ENCODE measurements around the gene UQCR10.

The UQCR10 gene

GRCh38 chr22:29767171-29768051, at the start of gene UQCR10:
Gene UQCR10 (plus strand): TSS chr22:29767369. CDS start chr22:29767399, 30 bp downstream.
- peak; percentile 91 for DNase-seq

- DNase-seq = peak; percentile 90
These were observed 49.4 kb upstream of the UQCR10 start for GRCh38 chr22:29717789-29718188.

GRCh38 chr22:29718949-29719898, 47.9 kb upstream of the UQCR10 start:
- no peak for DNase-seq

GRCh38 chr22:29719899-29720645, 47.1 kb upstream of the UQCR10 start, which contains the start of gene CABP7:
Gene CABP7 (plus strand): TSS chr22:29720003. CDS start chr22:29720425, 422 bp downstream.
- DNase-seq = no peak

- no peak for DNase-seq
These were observed 46.3 kb upstream of the UQCR10 start for GRCh38 chr22:29720811-29721323.

- DNase-seq = no peak
These were observed 45.0 kb upstream of the UQCR10 start for GRCh38 chr22:29722151-29722550.

GRCh38 chr22:29722587-29722986, 44.6 kb upstream of the UQCR10 start:
- DNase-seq = no peak

- no peak for DNase-seq
These were observed 43.4 kb upstream of the UQCR10 start for GRCh38 chr22:29723766-29724165.

- DNase-seq = no peak
These were observed 42.3 kb upstream of the UQCR10 start for GRCh38 chr22:29724843-29725242.

GRCh38 chr22:29726106-29726505, 41.1 kb upstream of the UQCR10 start:
- DNase-seq = no peak

GRCh38 chr22:29726512-29727130, 40.5 kb upstream of the UQCR10 start:
- DNase-seq = no peak

GRCh38 chr22:29727131-29727523, 40.0 kb upstream of the UQCR10 start:
- DNase-seq = no peak

- DNase-seq = no peak
These were observed 38.0 kb upstream of the UQCR10 start for GRCh38 chr22:29729161-29729560.

- DNase-seq = no peak
These were observed 35.9 kb upstream of the UQCR10 start for GRCh38 chr22:29731058-29731850.

- DNase-seq = no peak
These were observed 34.3 kb upstream of the UQCR10 start for GRCh38 chr22:29732883-29733282.

GRCh38 chr22:29733362-29734201, 33.6 kb upstream of the UQCR10 start:
- peak; percentile 82 for DNase-seq

GRCh38 chr22:29734406-29734805, 32.8 kb upstream of the UQCR10 start:
- no peak for DNase-seq

GRCh38 chr22:29734838-29735237, 32.3 kb upstream of the UQCR10 start:
- DNase-seq = no peak

- no peak for DNase-seq
These were observed 31.8 kb upstream of the UQCR10 start for GRCh38 chr22:29735416-29735815.
